OCI-LY1 (cell line): ENCODE results near the gene CASP4.

Experiments
- H2AFZ ChIP-seq: fragments of 200-600 bp; sonication (generic), shearing (Covaris generic); 2 replicates; pipeline ENCODE4 v1.6.0; 2014; ENCODE audit warnings: antibody characterized with exemption, mild to moderate bottlenecking, low read length
- H3F3A ChIP-seq: fragments of 200-600 bp; sonication (generic), shearing (Covaris generic); 2 replicates; pipeline ENCODE4 v1.6.0; 2014; ENCODE audit warnings: mild to moderate bottlenecking, antibody characterized with exemption, low read length, moderate library complexity; ENCODE audit not compliant: insufficient read depth
- H3K27ac ChIP-seq: fragments of 200-600 bp; sonication (generic); 2 replicates; pipeline ENCODE4 v1.5.1; 2014; ENCODE audit warnings: low read length, mixed run types, mild to moderate bottlenecking, low read depth; ENCODE audit not compliant: poor library complexity, severe bottlenecking
- H3K27me3 ChIP-seq: fragments of 200-600 bp; sonication (generic); 2 replicates; pipeline ENCODE4 v1.6.0; 2014; ENCODE audit warnings: antibody characterized with exemption, mild to moderate bottlenecking, low read length, moderate library complexity; ENCODE audit not compliant: insufficient read depth
- H3K36me3 ChIP-seq: fragments of 200-600 bp; sonication (generic); 2 replicates; pipeline ENCODE4 v1.6.1; 2014; ENCODE audit warnings: mild to moderate bottlenecking, antibody characterized with exemption, low read length, moderate library complexity, mixed read lengths; ENCODE audit not compliant: insufficient read depth
- H3K4me1 ChIP-seq: fragments of 200-600 bp; sonication (generic); 2 replicates; pipeline ENCODE4 v1.5.1; 2014; ENCODE audit warnings: mild to moderate bottlenecking, low read length, moderate library complexity; ENCODE audit not compliant: insufficient read depth, severe bottlenecking
- H3K4me2 ChIP-seq: fragments of 200-600 bp; sonication (generic), shearing (Covaris generic); 2 replicates; pipeline ENCODE4 v1.6.1; 2014; ENCODE audit warnings: low read length
- H3K4me3 ChIP-seq: fragments of 200-600 bp; sonication (generic); 2 replicates; pipeline ENCODE4 v1.5.1; 2014; ENCODE audit warnings: low read length, low read depth, mild to moderate bottlenecking, mixed read lengths; ENCODE audit not compliant: poor library complexity, severe bottlenecking
- H3K79me2 ChIP-seq: fragments of 200-600 bp; shearing (Covaris generic); 2 replicates; pipeline ENCODE4 v1.6.1; 2016; ENCODE audit warnings: mixed run types, low read length, mixed read lengths; ENCODE audit not compliant: insufficient read depth
- H3K9ac ChIP-seq: fragments of 200-600 bp; sonication (generic), shearing (Covaris generic); 2 replicates; pipeline ENCODE4 v1.6.1; 2014; ENCODE audit warnings: mild to moderate bottlenecking, low read length, mixed read lengths
- H3K9me2 ChIP-seq: fragments of 200-600 bp; sonication (generic), shearing (Covaris generic); 2 replicates; pipeline ENCODE4 v1.6.1; 2014; ENCODE audit warnings: low read depth, mild to moderate bottlenecking, low read length, mixed read lengths
- H3K9me3 ChIP-seq: fragments of 200-600 bp; shearing (Covaris generic); 2 replicates; pipeline ENCODE4 v1.6.1; 2014; ENCODE audit warnings: low read length, mixed read lengths
- H4K20me1 ChIP-seq: fragments of 200-600 bp; sonication (generic), shearing (Covaris generic); 2 replicates; pipeline ENCODE4 v1.6.0; 2016; ENCODE audit warnings: mild to moderate bottlenecking, low read length; ENCODE audit not compliant: insufficient read depth
- EZH2 ChIP-seq: fragments of 200-600 bp; sonication (generic), shearing (Covaris generic); IDR thresholded peaks from 2 replicates; pipeline ENCODE4 v1.8.0; 2017; ENCODE audit warnings: borderline replicate concordance, mixed run types, mild to moderate bottlenecking, antibody characterized with exemption, low read length, moderate library complexity, mixed read lengths
- TF ChIP-seq, protein P1 (sequence below): fragments of 200-600 bp; sonication (generic), shearing (Covaris generic); IDR thresholded peaks from 2 replicates; pipeline ENCODE4 v1.5.1; 2017; ENCODE audit warnings: mild to moderate bottlenecking, antibody characterized with exemption, low read length, moderate library complexity, mixed read lengths

CASP4 gene

GRCh38 chr11:104968355-104968855 is at the start of gene CASP4:
Gene CASP4 (minus strand): TSS chr11:104968574. CDS start chr11:104968525, 49 bp downstream.
- Histone ChIP-seq H3K9me2 (no peaks in the 10 kb centered on the region), H3K4me2 (peak within 1 kb of the TSS; percentile 61), H3K36me3 (no peaks in the 10 kb centered on the region), H3K9ac (no peak within 1 kb of the TSS), H3F3A (no peaks in the 10 kb centered on the region), H2AFZ (peak within 1 kb of the TSS; percentile 84), H3K27ac (no peak within 1 kb of the TSS), H3K9me3 (no peaks in the 10 kb centered on the region), H3K79me2 (no peaks in the 10 kb centered on the region), H3K4me1 (peaks cover 5% of the 10 kb centered on the region), H3K27me3 (no peaks in the 10 kb centered on the region), H3K4me3 (peak within 1 kb of the TSS; percentile 48), H4K20me1 (no peaks in the 10 kb centered on the region)
- TF ChIP-seq EZH2 = no peak
- TF ChIP-seq, protein P1, sequence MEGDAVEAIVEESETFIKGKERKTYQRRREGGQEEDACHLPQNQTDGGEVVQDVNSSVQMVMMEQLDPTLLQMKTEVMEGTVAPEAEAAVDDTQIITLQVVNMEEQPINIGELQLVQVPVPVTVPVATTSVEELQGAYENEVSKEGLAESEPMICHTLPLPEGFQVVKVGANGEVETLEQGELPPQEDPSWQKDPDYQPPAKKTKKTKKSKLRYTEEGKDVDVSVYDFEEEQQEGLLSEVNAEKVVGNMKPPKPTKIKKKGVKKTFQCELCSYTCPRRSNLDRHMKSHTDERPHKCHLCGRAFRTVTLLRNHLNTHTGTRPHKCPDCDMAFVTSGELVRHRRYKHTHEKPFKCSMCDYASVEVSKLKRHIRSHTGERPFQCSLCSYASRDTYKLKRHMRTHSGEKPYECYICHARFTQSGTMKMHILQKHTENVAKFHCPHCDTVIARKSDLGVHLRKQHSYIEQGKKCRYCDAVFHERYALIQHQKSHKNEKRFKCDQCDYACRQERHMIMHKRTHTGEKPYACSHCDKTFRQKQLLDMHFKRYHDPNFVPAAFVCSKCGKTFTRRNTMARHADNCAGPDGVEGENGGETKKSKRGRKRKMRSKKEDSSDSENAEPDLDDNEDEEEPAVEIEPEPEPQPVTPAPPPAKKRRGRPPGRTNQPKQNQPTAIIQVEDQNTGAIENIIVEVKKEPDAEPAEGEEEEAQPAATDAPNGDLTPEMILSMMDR = no peak

DNA sequence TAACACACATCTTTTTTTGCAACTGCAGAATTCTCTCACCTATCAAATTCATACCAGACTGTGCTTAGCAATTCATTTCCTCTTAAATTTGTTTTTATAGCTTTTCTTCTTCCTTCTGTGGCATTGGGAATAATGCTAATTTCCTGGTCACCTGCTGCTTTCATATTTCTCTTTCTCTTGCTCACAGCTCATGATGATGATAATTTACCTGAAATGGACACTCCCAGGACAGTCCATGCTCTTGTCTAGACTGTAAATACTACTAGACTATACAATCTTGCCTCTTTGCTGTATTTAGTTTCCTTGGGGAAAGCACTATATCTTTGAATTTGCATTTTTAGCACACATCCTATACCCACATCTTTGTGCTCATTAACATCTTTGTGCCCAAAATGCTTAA is 39.1 kb upstream of the CASP4 start:
- H2AFZ ChIP-seq = no peak overlapping the region
- H3K9me2 ChIP-seq = no peaks in the 10 kb centered on the region
- no peaks in the 10 kb centered on the region for H3K79me2 ChIP-seq
- H3K36me3 ChIP-seq = no peaks in the 10 kb centered on the region
- no peaks in the 10 kb centered on the region for H3F3A ChIP-seq
- H3K4me2 ChIP-seq = no peak overlapping the region
- H4K20me1 ChIP-seq = no peaks in the 10 kb centered on the region
- no peak for TF ChIP-seq EZH2
- TF ChIP-seq, protein P1 = no peak
- H3K9me3 ChIP-seq = no peaks in the 10 kb centered on the region
- H3K4me1 ChIP-seq = no peaks in the 10 kb centered on the region
- no peak overlapping the region for H3K4me3 ChIP-seq
- H3K27ac ChIP-seq = no peak overlapping the region
- H3K27me3 ChIP-seq = no peaks in the 10 kb centered on the region
- no peak overlapping the region for H3K9ac ChIP-seq

- Histone ChIP-seq H3K36me3 (no peaks in the 10 kb centered on the region), H3K9ac (no peak overlapping the region), H4K20me1 (no peaks in the 10 kb centered on the region), H3K9me3 (no peaks in the 10 kb centered on the region), H3K4me3 (no peak overlapping the region), H2AFZ (no peak overlapping the region), H3F3A (no peaks in the 10 kb centered on the region), H3K27ac (no peak overlapping the region), H3K9me2 (no peaks in the 10 kb centered on the region), H3K4me2 (no peak overlapping the region), H3K4me1 (no peaks in the 10 kb centered on the region), H3K79me2 (no peaks in the 10 kb centered on the region), H3K27me3 (no peaks in the 10 kb centered on the region)
- no peak for TF ChIP-seq EZH2
- TF ChIP-seq, protein P1 = no peak
Measured at GRCh38 chr11:105005451-105005845, 37.1 kb upstream of the CASP4 start.
